Left ventricle myocardium inferior (tissue), 1 donor: ENCODE data around the gene TWF2. TPM values are rescaled to one million over a fixed set of nuclear protein-coding genes. Genes with fewer than 3 reads are reported as not detected.

Experiments used
- DNase-seq: peaks from one replicate; pipeline ENCODE4 v3.0.0-alpha.2; 2020
- H3K27ac ChIP-seq: fragments of 200-600 bp; replicated peaks from 2 replicates; pipeline ENCODE4 v1.8.0; 2021
- H3K27me3 ChIP-seq: fragments of 200-600 bp; 2 replicates; pipeline ENCODE4 v1.8.0; 2021; ENCODE audit warnings: low read depth
- H3K36me3 ChIP-seq: fragments of 200-600 bp; 2 replicates; pipeline ENCODE4 v1.8.0; 2021
- H3K4me1 ChIP-seq: fragments of 200-600 bp; 2 replicates; pipeline ENCODE4 v1.8.0; 2021
- H3K4me3 ChIP-seq: fragments of 200-600 bp; 2 replicates; pipeline ENCODE4 v1.8.0; 2021; ENCODE audit warnings: mild to moderate bottlenecking, moderate library complexity
- H3K9me3 ChIP-seq: fragments of 200-600 bp; replicated peaks from 2 replicates; pipeline ENCODE4 v1.8.0; 2021
- CTCF ChIP-seq: fragments of 200-600 bp; IDR thresholded peaks from 2 replicates; pipeline ENCODE4 v1.8.0; 2021; ENCODE audit warnings: antibody characterized with exemption, mild to moderate bottlenecking, borderline replicate concordance
- intact Hi-C: fragments of 100-400 bp; cut with micrococcal nuclease; formaldehyde crosslinking; loops from one replicate; pipeline ENCODE4 v1.11.0; 2022
- total RNA-seq: library from RNA; stranded (reverse); fragmentation: NEBNext Ultra II Directional; extraction: Animal tissue kit (Norgen Biotek cat#: 25700); gene quantifications from one replicate; pipeline ENCODE4 v1.2.1, GENCODE V29; 2021
- donor health status: DM: no; HTN: yes; CAD: no; lungs with severe emphysema.

The TWF2 gene
- total RNA-seq, 1 donor from 2014 or later, result 115 TPM

- Histone ChIP-seq H3K27ac (peak overlapping the region; percentile 86), H3K9me3 (no peaks in the 10 kb centered on the region), H3K36me3 (peaks cover 26% of the 10 kb centered on the region), H3K4me3 (peak overlapping the region; percentile 42), H3K4me1 (peaks cover 70% of the 10 kb centered on the region), H3K27me3 (no peaks in the 10 kb centered on the region)
- TF ChIP-seq CTCF, result no peak
- intact Hi-C loops, result loop anchor here (10.0 kb wide), 1 partner anchor 64 kb away; the partner anchor contains the start of gene POC1A
- DNase-seq, result peak; percentile 50
These were observed 20.5 kb downstream of the TWF2 start for GRCh38 chr3:52218454-52218853.

GRCh38 chr3:52218026-52218425 lies 20.9 kb downstream of the TWF2 start:
- no peak for TF ChIP-seq CTCF
- H3K4me3 ChIP-seq, result peak overlapping the region; percentile 42
- H3K4me1 ChIP-seq, result peaks cover 70% of the 10 kb centered on the region
- no peaks in the 10 kb centered on the region for H3K27me3 ChIP-seq
- peak overlapping the region; percentile 86 for H3K27ac ChIP-seq
- intact Hi-C loops, result loop anchor here (10.0 kb wide), 1 partner anchor 63 kb away; the partner anchor contains the start of gene POC1A
- DNase-seq, result no peak
- peaks cover 30% of the 10 kb centered on the region for H3K36me3 ChIP-seq
- H3K9me3 ChIP-seq, result no peaks in the 10 kb centered on the region

- Histone ChIP-seq H3K9me3 (no peaks in the 10 kb centered on the region), H3K4me3 (peak overlapping the region; percentile 42), H3K36me3 (peaks cover 37% of the 10 kb centered on the region), H3K27me3 (no peaks in the 10 kb centered on the region), H3K27ac (peak overlapping the region; percentile 86), H3K4me1 (peaks cover 70% of the 10 kb centered on the region)
- DNase-seq, result no peak
- intact Hi-C loops, result loop anchor here (10.0 kb wide), 1 partner anchor 63 kb away; the partner anchor contains the start of gene POC1A
- TF ChIP-seq CTCF, result no peak
These were observed 21.6 kb downstream of the TWF2 start for GRCh38 chr3:52217409-52217805.

GRCh38 chr3:52216585-52217408 lies 22.2 kb downstream of the TWF2 start:
- H3K27me3 ChIP-seq, result no peaks in the 10 kb centered on the region
- peak overlapping the region; percentile 86 for H3K27ac ChIP-seq
- no peaks in the 10 kb centered on the region for H3K9me3 ChIP-seq
- peak; percentile 65 for DNase-seq
- TF ChIP-seq CTCF, result no peak
- H3K4me1 ChIP-seq, result peaks cover 67% of the 10 kb centered on the region
- H3K36me3 ChIP-seq, result peaks cover 43% of the 10 kb centered on the region
- intact Hi-C loops, result loop anchor here (10.0 kb wide), 1 partner anchor 62 kb away; the partner anchor contains the start of gene POC1A
- H3K4me3 ChIP-seq, result no peak overlapping the region

- Histone ChIP-seq H3K4me1 (peaks cover 59% of the 10 kb centered on the region), H3K9me3 (no peaks in the 10 kb centered on the region), H3K27me3 (no peaks in the 10 kb centered on the region), H3K4me3 (no peak overlapping the region), H3K27ac (peak overlapping the region; percentile 86), H3K36me3 (peaks cover 57% of the 10 kb centered on the region)
- intact Hi-C loops, result loop anchor here (10.0 kb wide), 1 partner anchor 61 kb away; the partner anchor contains the start of gene POC1A
- no peak for TF ChIP-seq CTCF
- DNase-seq, result no peak
These were observed 23.6 kb downstream of the TWF2 start for GRCh38 chr3:52215351-52215750.
